ENCODE data around the gene LAMC1.

DNA sequence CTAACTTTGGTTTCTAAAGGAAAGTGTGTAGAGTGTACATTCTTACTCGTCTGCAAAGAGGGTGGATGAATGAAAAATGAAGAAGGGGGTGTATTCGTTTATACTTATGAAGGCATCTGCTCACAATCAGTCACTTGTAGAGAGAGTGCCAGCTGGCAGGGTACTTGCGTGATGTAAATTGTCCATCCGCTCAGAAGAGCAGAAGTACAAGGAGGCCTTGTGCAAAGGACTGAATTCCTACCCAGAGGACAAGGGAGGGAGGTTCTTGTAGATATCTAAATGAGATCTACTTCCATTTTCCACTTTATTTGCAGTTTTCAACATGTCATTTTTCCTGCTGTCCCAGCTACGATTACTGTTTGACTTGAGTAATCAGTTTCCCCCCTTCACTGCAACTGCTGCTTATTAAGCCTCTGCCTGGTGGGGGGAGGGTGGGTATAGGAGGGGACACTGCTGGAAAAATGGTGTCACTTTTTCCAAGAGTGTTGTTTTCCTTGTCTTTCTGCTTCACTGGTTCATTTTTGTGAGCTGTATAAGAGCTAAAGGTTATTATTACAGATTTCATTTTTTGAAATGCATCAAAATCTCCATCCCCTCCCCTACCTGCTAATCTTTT lies 67.3 kb downstream of the LAMC1 start:
- TF ChIP-seq CTCF (IDR thresholded peaks at IDR 0.05) (no peak), POLR2A (IDR thresholded peaks at IDR 0.05) (no peak)

Data from body of pancreas (tissue), 4 donors.